Measurements from ENCODE around the gene PATJ. TPM values are rescaled to one million over a fixed set of nuclear protein-coding genes. Genes with fewer than 3 reads are reported as not detected.

Gene PATJ
- total RNA-seq, 1 experiment from 2014 or later: 47.3 TPM

DNA sequence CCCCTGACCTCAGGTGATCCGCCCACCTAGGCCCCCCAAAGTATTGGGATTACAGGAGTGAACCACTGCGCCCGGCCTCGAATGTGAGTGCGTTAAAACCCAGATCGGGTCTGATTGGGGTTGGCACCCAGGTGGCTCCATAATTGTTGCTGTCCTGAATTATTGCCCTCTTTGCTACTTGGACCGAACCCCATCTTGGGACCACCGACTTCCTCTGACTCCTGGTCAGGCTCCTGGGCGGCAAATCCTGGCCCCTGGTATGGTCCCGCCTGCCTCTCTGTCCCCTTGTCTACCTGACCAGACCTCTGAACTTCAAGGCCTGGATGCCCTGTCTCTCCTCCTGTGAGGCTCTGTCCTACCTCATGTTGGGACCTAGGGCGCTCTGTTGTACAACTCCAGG lies 485.2 kb downstream of the PATJ start:
- no peaks in the 10 kb centered on the region for H4K20me1 ChIP-seq (ENCODE audit: control insufficient read depth, insufficient read depth, insufficient read length)
- no peak overlapping the region for H3K18ac ChIP-seq (ENCODE audit: insufficient read length, low read depth, low read length)
- no peak overlapping the region for H2BK15ac ChIP-seq (ENCODE audit: low read depth, low read length)
- Mint-ChIP-seq H3K27ac (peak overlapping the region in 2 of 3 experiments; percentile 64 to 95; a peak in 2 of 7 replicates), H3K36me3 (ENCODE audit: insufficient read depth in 1 of 3, low read depth in 3 of 3) (peaks cover 31 to 47% (median 42%) of the 10 kb centered on the region in 3 experiments), H3K4me3 (no peak overlapping the region), H3K9me3 (no peaks in the 10 kb centered on the region), H3K27me3 (ENCODE audit: low read depth) (no peaks in the 10 kb centered on the region), H3K4me1 (peaks cover 29 to 33% of the 10 kb centered on the region in 2 experiments)
- H3K27ac ChIP-seq (ENCODE audit: insufficient read length, low read depth, low read length): no peak overlapping the region
- no peak overlapping the region for H3K9ac ChIP-seq (ENCODE audit: extremely low read depth, insufficient read length, low read length)
- H3K14ac ChIP-seq (ENCODE audit: insufficient read depth, low read length): no peak overlapping the region
- H4K8ac ChIP-seq (replicated peaks; ENCODE audit: insufficient read length, low read depth, low read length): no peak overlapping the region
- H4K5ac ChIP-seq (ENCODE audit: insufficient read length, low read depth, low read length): no peak overlapping the region
- H3K23ac ChIP-seq (ENCODE audit: insufficient read length, low read depth, low read length): no peak overlapping the region
- no peak overlapping the region for H2BK120ac ChIP-seq (ENCODE audit: low read depth, low read length, poor library complexity, severe bottlenecking)
- H2AK5ac ChIP-seq (ENCODE audit: insufficient read length, low read length): no peak overlapping the region
- H2AFZ ChIP-seq (ENCODE audit: low read length): no peak overlapping the region
- H2BK12ac ChIP-seq (ENCODE audit: insufficient read length, low read depth, low read length): no peak overlapping the region
- no peaks in the 10 kb centered on the region for H3K27me3 ChIP-seq (ENCODE audit: insufficient read depth, low read length)
- no peak overlapping the region for H4K91ac ChIP-seq (ENCODE audit: insufficient read length, low read depth, low read length)
- H2BK5ac ChIP-seq (ENCODE audit: insufficient read length, low read length): no peak overlapping the region
- H3K9me3 ChIP-seq (ENCODE audit: control insufficient read depth, low read depth, low read length): no peaks in the 10 kb centered on the region
- TF ChIP-seq, protein P1, sequence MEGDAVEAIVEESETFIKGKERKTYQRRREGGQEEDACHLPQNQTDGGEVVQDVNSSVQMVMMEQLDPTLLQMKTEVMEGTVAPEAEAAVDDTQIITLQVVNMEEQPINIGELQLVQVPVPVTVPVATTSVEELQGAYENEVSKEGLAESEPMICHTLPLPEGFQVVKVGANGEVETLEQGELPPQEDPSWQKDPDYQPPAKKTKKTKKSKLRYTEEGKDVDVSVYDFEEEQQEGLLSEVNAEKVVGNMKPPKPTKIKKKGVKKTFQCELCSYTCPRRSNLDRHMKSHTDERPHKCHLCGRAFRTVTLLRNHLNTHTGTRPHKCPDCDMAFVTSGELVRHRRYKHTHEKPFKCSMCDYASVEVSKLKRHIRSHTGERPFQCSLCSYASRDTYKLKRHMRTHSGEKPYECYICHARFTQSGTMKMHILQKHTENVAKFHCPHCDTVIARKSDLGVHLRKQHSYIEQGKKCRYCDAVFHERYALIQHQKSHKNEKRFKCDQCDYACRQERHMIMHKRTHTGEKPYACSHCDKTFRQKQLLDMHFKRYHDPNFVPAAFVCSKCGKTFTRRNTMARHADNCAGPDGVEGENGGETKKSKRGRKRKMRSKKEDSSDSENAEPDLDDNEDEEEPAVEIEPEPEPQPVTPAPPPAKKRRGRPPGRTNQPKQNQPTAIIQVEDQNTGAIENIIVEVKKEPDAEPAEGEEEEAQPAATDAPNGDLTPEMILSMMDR (conservative IDR thresholded peaks at IDR 0.05): no peak
- no peak overlapping the region for H2BK20ac ChIP-seq (ENCODE audit: low read depth, low read length, poor library complexity, severe bottlenecking)
- H3K4ac ChIP-seq (ENCODE audit: low read depth, low read length): no peak overlapping the region
- no CpG with 5 or more reads among the region's 11 CpGs for WGBS (ENCODE audit: extremely low coverage, insufficient read length, low lambda C conversion rate)
- no peak for DNase-seq
- H3K79me2 ChIP-seq (ENCODE audit: insufficient read depth, low read length): no peaks in the 10 kb centered on the region
- H3K23me2 ChIP-seq (ENCODE audit: insufficient read length, low read depth, low read length, poor library complexity, severe bottlenecking): peaks cover 4% of the 10 kb centered on the region
- H3K4me2 ChIP-seq (ENCODE audit: insufficient read depth, insufficient read length, low read length): no peak overlapping the region
- no peaks in the 10 kb centered on the region for H3K79me1 ChIP-seq (ENCODE audit: insufficient read depth, low read depth, low read length, poor library complexity, severe bottlenecking)
- H3K56ac ChIP-seq (ENCODE audit: insufficient read length, low read depth, low read length): no peak overlapping the region
- peaks cover 4% of the 10 kb centered on the region; the same call in 1 of the 2 replicates for H3K4me1 ChIP-seq (ENCODE audit: insufficient read depth, low read length)
- H3T11ph ChIP-seq (ENCODE audit: low read length): no peak overlapping the region

Small RNA genes lying within 50 kb of the gene (microRNA-seq; reads per million reads assigned to microRNA genes)
- gene MIR3116-1 (ENCODE audit: borderline microRNAs expressed): not detected
- gene MIR3116-2 (ENCODE audit: borderline microRNAs expressed): not detected

Other genes starting within 250 kb of the PATJ start
- gene TM2D1, start 17.3 kb upstream of the PATJ start, total RNA-seq (2021): 14.0 and 20.3 TPM in 2 replicates

Data from H9 (cell line).